NB4 (cell line): ENCODE results near the gene GMDS.

ENCODE experiments used
- CTCF ChIP-seq: IDR thresholded peaks from one replicate; pipeline ENCODE4 v1.5.1; 2012; ENCODE audit warnings: low read depth, low read length
- MAX ChIP-seq: IDR thresholded peaks from 2 replicates; pipeline ENCODE4 v1.6.1; 2011; ENCODE audit warnings: low read depth, low read length
- POLR2A ChIP-seq: IDR thresholded peaks from 2 replicates; pipeline ENCODE4 v1.6.1; 2011; ENCODE audit warnings: mild to moderate bottlenecking; ENCODE audit not compliant: insufficient read length; ENCODE audit errors: extremely low read depth

- no peak for TF ChIP-seq CTCF
- TF ChIP-seq MAX, result no peak
- no peak for TF ChIP-seq POLR2A
Measured at GRCh38 chr6:1669996-1670395, 575.4 kb downstream of the GMDS start.
